ENCODE data around the gene SMARCC2. TPM values are rescaled to one million over a fixed set of nuclear protein-coding genes. Genes with fewer than 3 reads are reported as not detected.
"Not testable (repeated sequence)": the region's sequence is repeated elsewhere in the genome, so short reads cannot be mapped to it uniquely, and the experiment has no call there.

The SMARCC2 gene
- total RNA-seq, 1 donor, result 61.1 TPM

DNA sequence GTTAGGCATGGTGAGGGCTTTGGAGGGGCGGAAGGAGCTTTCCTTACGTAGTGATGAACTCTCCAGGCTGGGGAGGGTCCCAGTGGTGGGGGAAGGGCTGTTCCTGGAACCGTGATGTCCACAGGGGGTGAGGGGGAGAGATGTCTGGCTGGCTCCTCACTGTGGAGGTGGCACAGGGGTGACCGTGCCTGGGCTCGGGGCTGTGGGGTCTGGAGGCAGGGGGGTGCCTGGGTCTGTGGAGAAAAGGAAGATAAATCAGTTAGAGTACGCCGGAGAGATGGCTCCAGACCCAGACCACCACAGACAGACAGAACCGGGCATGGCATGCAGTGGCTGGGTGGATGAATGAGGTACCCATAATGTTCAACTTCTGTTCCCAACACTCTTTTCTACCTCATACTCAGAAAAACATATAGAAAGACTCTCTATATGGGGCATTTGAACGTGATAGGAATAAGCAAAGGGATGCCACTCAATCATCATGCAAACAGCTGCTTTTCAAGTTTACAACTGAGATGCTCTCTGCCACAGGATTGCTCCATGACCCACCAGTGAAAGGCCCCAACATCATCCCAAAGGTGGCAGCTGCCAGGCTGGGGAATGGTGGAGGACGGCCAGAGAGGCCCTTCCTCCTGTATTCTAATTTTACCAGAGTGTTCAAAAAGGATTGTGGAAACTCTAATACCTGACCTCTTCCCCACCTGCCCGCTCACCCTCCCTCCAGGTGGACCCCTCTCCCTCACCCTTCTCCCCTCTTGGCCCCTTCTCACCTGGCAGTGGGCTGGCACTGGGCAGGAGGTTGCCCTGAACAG, 25.5 kb downstream of the SMARCC2 start:
- Histone ChIP-seq H3K4me3 (ENCODE audit: low read length) (no peak overlapping the region), H3K4me1 (ENCODE audit: insufficient read depth, low read length) (peaks cover 24% of the 10 kb centered on the region), H3K27me3 (ENCODE audit: insufficient read depth, low read length) (no peaks in the 10 kb centered on the region), H3K9me3 (ENCODE audit: low read depth, low read length) (no peaks in the 10 kb centered on the region)

DNA sequence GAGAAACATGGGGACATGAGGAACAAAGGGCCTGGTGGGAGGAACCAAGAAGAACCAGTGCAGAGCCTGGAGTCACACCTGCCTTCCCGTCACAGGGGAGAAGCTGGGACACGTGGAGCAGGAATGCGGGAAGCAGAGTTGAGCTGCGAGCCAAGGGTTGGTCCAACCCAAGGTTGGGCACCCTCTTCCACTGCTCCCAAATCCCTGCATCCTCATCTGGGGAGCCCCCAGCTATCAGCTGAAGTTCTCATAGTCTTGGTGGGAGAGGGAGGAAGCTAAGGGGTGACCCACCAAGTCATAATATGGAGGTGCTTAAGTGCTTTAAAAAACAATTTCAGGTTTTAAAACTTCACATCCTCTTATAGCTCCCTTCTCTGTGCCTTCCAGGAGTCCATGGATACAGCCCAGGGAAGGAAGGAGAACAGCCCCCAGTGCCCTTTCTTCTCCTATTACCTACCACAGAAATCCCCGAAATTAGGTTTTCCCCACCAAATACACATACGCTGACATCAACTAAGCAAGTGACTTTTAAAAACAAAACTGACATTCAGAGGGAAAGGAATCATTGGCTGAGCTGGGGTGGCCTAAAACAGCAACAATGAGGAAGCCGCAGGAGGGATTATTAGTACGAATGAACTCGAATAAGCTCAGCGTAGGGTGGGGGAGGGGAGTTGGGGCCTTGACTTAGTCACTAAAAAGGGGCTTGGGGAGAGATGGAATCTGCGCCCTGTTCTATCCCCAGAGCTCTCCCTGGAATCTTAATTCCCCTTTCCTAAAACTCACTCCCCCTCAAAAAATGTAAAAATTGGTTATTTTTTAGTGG, 26.6 kb downstream of the SMARCC2 start:
- H3K4me1 ChIP-seq (ENCODE audit: insufficient read depth, low read length), result peaks cover 25% of the 10 kb centered on the region
- H3K9me3 ChIP-seq (ENCODE audit: low read depth, low read length), result no peaks in the 10 kb centered on the region
- no peak overlapping the region for H3K4me3 ChIP-seq (ENCODE audit: low read length)
- H3K27me3 ChIP-seq (ENCODE audit: insufficient read depth, low read length), result no peaks in the 10 kb centered on the region

DNA sequence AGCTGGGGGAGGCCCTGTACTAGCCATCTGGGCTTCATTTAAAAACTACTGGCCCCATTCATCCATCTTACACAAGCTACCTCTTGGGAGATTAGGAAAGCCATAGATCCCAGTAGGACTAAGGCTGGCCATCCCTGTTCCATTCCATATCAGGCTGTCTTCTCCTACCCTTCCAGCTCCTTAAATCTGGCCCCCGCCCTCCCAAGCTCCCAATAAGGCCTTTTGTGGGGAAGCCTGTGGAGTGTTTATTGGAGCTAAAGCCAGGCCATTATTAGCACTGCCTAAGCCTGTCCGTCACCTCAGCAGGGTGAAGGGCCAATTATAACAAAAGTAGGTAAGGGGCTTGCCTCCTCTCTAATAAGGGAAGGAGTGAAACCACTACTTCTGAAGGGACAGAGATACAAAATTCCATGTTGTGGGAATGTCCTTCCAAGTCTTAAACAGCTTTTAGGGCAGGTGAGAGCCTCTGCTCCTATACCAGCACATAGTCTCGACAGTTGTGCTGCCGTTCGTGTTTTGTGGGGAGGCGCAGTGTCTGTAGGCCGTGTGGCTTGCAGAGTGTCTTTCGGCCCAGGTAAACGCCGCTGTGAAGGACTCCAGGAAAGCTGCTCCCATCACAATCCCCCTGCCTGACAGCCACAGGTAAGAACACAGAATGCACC, 27.5 kb downstream of the SMARCC2 start:
- peaks cover 34% of the 10 kb centered on the region for H3K4me1 ChIP-seq (ENCODE audit: insufficient read depth, low read length)
- no peaks in the 10 kb centered on the region for H3K27me3 ChIP-seq (ENCODE audit: insufficient read depth, low read length)
- no peaks in the 10 kb centered on the region for H3K9me3 ChIP-seq (ENCODE audit: low read depth, low read length)
- H3K4me3 ChIP-seq (ENCODE audit: low read length), result no peak overlapping the region

DNA sequence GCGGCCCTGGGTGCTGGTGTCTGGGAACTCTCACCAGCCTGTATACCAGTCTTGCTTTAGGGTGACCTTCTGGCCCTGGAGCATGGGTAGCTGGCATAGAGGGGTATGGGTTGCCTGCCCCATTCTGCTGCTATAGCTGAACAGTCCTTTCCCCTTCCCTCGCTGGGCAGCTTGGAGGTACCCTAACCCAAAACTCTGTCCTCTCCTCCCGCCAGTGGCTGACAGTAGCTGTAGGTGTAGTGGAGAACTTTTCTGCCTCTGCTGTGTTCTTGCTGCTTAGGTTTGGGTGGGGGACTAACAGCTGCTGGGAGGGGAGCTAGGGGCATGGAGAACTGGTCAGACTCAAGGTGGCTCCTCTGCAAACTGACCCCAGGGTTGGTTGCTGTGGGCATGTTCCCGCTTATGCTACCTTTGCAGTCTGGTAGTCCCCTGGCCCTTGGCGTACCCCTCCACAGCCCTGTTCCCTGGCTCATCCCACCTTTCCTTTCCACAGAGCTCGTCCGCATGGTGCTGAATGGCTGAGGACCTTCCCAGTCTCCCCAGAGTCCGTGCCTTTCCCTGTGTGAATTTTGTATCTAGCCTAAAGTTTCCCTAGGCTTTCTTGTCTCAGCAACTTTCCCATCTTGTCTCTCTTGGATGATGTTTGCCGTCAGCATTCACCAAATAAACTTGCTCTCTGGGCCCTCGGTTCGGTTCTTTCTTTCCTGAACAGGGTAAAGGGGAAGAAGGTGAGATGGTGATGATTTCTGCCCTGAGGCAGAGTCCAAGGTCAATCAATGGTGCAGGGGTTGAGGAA, 28.2 kb downstream of the SMARCC2 start:
- H3K4me3 ChIP-seq (ENCODE audit: low read length), result no peak overlapping the region
- H3K27me3 ChIP-seq (ENCODE audit: insufficient read depth, low read length), result no peaks in the 10 kb centered on the region
- H3K4me1 ChIP-seq (ENCODE audit: insufficient read depth, low read length), result peaks cover 37% of the 10 kb centered on the region
- H3K9me3 ChIP-seq (ENCODE audit: low read depth, low read length), result no peaks in the 10 kb centered on the region

DNA sequence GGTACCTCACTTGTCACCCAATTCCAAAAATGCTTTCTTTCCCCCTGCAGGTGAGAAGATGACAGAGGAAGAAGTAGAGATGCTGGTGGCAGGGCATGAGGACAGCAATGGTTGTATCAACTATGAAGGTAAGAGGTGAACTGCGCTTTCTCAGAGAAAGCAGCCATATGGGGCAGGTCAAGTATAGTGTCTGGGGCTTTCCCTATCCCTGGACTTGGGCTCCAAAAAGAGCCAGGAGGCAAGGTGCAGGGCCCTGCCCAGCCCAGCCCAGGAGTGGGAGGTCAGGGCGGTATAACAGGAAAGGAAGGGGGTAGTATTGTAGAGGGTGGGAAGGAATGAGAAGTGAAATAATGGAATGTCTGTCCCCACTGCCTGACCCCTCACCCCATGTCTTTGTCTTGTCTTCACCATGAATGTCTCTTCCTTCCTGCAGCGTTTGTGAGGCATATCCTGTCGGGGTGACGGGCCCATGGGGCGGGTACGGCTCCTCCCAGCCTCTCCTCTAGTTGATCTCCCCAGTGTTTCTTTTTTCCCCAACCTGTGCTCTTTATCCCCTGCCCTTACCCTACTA, 29.0 kb downstream of the SMARCC2 start:
- peaks cover 37% of the 10 kb centered on the region for H3K4me1 ChIP-seq (ENCODE audit: insufficient read depth, low read length)
- H3K9me3 ChIP-seq (ENCODE audit: low read depth, low read length), result no peaks in the 10 kb centered on the region
- H3K4me3 ChIP-seq (ENCODE audit: low read length), result peak overlapping the region; percentile 99
- H3K27me3 ChIP-seq (ENCODE audit: insufficient read depth, low read length), result no peaks in the 10 kb centered on the region

DNA sequence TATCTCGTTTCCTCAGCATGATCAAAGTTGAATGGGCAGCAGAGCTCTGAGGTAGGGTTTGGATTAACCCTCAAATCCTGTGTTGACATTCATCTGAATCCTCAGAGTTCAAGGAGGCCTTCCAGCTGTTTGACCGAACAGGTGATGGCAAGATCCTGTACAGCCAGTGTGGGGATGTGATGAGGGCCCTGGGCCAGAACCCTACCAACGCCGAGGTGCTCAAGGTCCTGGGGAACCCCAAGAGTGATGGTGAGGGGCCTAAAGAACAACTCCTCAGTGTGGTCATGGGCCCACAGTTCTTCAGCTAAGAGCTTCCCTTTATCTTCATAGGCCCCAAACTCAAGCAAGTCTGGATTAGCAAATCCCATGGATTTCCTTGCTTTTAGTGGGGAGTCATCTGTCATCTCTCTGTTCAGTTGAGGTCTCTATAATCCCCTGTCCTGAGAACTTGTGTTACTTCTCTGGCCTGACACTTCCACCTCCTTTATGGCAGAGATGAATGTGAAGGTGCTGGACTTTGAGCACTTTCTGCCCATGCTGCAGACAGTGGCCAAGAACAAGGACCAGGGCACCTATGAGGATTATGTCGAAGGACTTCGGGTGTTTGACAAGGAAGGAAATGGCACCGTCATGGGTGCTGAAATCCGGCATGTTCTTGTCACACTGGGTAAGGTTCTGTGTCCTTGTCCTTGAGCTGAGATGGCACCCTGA, 29.6 kb downstream of the SMARCC2 start:
- H3K27me3 ChIP-seq (ENCODE audit: insufficient read depth, low read length), result no peaks in the 10 kb centered on the region
- peaks cover 37% of the 10 kb centered on the region for H3K4me1 ChIP-seq (ENCODE audit: insufficient read depth, low read length)
- peak overlapping the region; percentile 99 for H3K4me3 ChIP-seq (ENCODE audit: low read length)
- H3K9me3 ChIP-seq (ENCODE audit: low read depth, low read length), result no peaks in the 10 kb centered on the region

DNA sequence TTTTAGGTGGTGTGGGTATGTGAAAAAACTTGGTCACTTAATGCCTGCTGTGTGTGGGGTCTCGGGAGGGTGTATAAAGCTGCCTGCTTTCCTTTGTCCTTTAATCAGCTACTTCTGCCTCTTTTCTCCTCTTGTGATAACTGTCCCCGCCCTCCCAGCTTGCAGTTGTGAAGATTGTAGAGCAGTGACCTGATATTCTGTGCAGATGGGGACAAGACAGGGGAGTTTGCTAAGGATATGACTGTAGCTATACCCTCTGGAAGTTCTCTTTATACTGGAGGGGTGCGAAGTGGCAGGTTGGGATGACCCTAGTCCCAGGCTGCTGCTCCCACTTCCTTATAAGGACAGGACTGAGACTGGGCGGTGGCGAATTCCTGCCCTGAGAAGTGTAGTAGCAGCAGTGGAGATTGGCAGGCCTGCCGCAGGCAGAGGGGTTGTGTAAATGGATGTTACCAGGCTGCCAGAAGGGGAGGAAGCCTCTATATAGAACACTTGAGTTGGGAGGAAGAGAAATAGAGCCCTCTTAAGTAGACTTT, 30.3 kb downstream of the SMARCC2 start:
- no peaks in the 10 kb centered on the region for H3K27me3 ChIP-seq (ENCODE audit: insufficient read depth, low read length)
- H3K9me3 ChIP-seq (ENCODE audit: low read depth, low read length), result no peaks in the 10 kb centered on the region
- H3K4me3 ChIP-seq (ENCODE audit: low read length), result peak overlapping the region; percentile 99
- peaks cover 37% of the 10 kb centered on the region for H3K4me1 ChIP-seq (ENCODE audit: insufficient read depth, low read length)

DNA sequence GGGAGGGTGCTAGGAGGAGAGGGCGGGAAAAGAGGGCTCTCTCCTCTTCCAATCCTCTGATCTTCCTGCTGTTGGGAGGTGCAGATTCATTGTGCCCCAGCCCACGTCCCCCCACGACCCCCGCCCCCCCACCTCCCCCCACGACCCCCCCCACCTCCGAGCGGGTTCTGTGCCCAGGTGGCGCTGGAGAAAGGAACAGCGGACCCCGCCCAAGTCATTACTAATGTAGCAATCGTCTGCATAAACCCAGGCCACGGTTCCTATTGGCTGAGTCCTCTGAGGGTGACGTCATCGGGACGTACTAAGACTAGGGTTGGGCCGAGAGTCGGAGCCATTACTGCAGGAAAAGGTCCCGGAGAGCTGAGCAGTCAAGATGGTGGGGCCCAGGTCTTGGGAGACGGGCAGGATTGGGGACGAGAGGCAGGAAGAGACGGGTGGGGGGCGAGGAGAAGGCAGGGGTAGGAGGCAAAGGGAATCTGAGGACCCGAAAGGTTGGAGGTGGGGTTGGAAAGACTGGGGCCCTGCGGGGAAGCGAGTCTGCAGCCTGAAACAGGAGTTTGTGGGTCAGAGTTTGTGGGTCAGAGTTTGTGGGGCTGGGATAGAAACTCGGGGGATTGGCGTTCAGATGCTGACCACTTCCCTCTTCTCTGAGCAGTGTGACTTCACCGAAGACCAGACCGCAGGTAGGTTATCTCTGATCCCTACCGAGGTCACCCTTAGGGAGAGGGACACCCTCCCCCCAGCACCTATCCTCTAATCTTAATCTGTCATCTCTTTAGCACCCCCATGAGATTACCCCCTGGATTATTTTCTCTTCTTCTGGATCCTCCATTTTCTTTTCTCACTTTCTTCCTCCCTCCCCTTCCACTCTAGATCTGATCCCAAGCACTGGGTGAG, 31.0 kb downstream of the SMARCC2 start, which contains the start of gene MYL6:
Gene MYL6, plus strand, starts transcription at position 331 of the 897 bp plus-strand sequence. Its CDS starts 43 bp downstream, at position 374.
- Histone ChIP-seq H3K27me3 (ENCODE audit: insufficient read depth, low read length) (no peaks in the 10 kb centered on the region), H3K4me1 (ENCODE audit: insufficient read depth, low read length) (peaks cover 40% of the 10 kb centered on the region), H3K4me3 (ENCODE audit: low read length) (peak within 1 kb of the TSS; percentile 99), H3K9me3 (ENCODE audit: low read depth, low read length) (no peaks in the 10 kb centered on the region)

DNA sequence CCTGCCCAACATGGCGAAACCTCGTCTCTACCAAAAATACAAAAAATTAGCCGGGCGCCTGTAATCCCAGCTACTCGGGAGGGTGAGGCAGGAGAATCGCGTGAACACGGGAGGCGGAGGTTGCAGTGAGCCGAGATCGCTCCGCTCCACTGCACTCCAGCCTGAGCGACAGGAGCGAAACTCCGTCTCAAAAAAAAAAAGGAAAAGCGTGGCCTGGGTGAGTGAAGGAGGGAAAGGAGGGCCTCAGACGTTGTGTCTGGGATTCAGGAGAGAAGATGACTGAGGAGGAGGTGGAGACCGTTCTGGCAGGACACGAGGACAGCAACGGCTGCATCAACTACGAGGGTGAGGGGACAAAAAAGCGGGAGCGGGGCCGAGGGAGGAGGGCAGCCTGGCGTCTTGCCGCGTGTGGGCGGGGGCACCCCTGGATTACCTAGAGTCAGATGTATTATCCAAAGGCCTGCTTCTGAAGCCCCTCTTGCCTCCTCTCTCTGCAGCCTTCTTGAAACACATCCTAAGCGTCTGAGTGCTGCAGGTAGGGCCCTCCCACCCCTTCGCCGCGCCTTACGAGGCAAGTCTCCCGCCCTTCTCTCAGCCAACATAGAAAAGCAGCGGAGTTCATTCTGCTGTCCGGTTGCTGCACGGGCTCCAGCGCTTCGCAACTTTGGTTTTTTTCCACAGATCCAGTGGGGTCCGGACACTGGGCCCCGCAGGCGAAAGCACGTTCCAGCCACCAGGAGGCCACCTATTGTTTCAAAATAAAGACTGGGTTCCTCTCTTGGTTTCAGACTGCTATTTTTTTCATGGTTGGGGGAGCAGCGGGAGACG, 31.9 kb downstream of the SMARCC2 start:
- Histone ChIP-seq H3K4me3 (ENCODE audit: low read length) (peak overlapping the region; percentile 99), H3K9me3 (ENCODE audit: low read depth, low read length) (no peaks in the 10 kb centered on the region), H3K4me1 (ENCODE audit: insufficient read depth, low read length) (peaks cover 49% of the 10 kb centered on the region)

DNA sequence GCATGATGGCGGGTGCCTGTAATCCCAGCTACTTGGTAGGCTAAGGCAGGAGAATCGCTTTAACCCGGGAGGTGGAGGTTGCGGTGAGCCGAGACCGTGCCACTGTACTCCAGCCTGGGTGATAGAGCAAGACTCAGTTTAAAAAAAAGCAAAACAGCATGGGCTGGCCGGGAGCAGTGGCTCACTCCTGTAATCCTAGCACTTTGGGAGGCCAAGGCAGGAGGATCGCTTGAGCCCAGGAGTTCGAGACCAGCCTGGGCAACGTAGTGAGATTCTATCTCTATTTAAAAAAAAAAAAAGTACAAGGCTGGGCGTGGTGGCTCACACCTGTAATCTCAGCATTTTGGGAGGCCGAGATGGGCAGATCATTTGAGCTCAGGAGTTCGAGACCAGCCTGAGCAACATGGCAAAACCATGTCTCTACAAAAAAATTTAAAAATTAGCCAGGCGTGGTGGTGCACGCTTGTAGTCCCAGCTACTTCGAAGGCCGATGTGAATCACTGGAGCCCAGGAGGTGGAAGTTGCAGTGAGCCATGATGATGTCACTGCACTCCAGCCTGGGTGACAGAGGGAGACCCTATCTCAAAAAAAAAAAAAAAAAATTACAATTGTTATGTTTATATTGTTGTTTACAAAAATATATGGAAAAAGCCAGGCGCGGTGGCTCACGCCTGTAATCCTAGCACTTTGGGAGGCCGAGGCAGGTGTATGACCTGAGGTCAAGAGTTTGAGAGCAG, 32.7 kb downstream of the SMARCC2 start:
- Histone ChIP-seq H3K4me3 (ENCODE audit: low read length) (peak overlapping the region; percentile 99), H3K4me1 (ENCODE audit: insufficient read depth, low read length) (peaks cover 52% of the 10 kb centered on the region)
- H3K27me3 ChIP-seq (ENCODE audit: insufficient read depth, low read length); H3K9me3 ChIP-seq (ENCODE audit: low read depth, low read length): not testable (repeated sequence)

More for the DNA sequence above, 31.9 kb downstream of the SMARCC2 start:
- H3K27me3 ChIP-seq (ENCODE audit: insufficient read depth, low read length), result no peaks in the 10 kb centered on the region

DNA sequence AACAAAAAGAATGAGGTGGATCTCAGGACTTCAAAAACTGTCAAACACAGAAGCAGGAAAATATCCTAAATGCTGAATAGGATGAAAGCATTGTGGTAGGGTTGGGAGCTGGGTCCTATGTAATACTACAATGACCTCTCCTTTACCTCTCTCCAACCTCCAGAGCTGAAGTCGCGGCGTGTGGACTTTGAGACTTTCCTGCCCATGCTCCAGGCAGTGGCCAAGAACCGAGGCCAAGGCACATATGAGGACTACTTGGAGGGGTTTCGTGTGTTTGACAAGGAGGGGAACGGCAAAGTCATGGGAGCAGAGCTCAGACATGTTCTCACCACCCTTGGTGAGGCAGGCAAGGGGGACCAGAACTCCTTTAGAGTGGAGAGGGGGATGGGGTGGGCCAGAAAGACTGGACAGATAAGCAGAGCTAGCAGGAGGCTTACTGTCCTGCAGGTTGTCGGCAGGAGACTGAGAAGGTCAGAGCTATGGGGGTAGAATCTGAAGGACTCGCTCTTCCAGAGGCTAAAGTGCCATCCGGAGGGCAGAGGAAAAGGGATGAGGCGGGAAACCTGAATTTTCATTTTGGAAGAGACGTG, 33.9 kb downstream of the SMARCC2 start:
- H3K27me3 ChIP-seq (ENCODE audit: insufficient read depth, low read length), result no peaks in the 10 kb centered on the region
- peaks cover 55% of the 10 kb centered on the region for H3K4me1 ChIP-seq (ENCODE audit: insufficient read depth, low read length)
- H3K9me3 ChIP-seq (ENCODE audit: low read depth, low read length), result no peaks in the 10 kb centered on the region
- no peak overlapping the region for H3K4me3 ChIP-seq (ENCODE audit: low read length)

Data from mononuclear cell (primary cell).